ENCODE data around the gene CDCP1.

CDCP1 gene

DNA sequence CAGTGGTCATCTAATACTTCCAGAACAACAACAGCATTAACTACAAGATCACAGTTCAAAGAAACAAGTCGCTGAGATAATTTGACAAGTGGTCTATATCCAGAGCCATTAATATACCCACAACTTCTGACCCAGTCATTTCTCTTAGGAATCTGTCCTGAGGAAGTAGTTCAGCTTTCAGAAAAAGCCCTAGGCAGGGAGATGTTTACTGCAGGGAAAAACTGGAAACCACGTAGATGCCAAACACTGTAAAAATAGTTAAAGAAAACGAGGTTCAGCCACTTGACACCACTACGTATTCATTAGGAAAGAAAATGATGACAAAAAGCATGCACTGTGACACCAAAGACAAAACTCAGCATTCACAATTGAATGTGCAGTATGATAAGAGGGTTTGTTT lies 22.3 kb upstream of the CDCP1 start:
- Histone ChIP-seq H3K27ac (ENCODE audit: low read depth, low read length) (no peak overlapping the region), H4K20me1 (ENCODE audit: low read depth, low read length) (no peaks in the 10 kb centered on the region), H3K79me2 (ENCODE audit: insufficient read depth, low read length) (no peaks in the 10 kb centered on the region), H3K9me2 (replicated peaks; ENCODE audit: insufficient read depth, low read length) (no peaks in the 10 kb centered on the region), H3K9me3 (ENCODE audit: insufficient read depth, low read length) (no peaks in the 10 kb centered on the region), H3K4me2 (ENCODE audit: low read depth, low read length, poor library complexity, severe bottlenecking) (no peak overlapping the region), H3K4me3 (ENCODE audit: insufficient read depth, low read length, poor library complexity, severe bottlenecking) (no peak overlapping the region), H3K9ac (ENCODE audit: low read length) (no peak overlapping the region), H2AFZ (ENCODE audit: low read depth, low read length, severe bottlenecking) (no peak overlapping the region), H3F3A (ENCODE audit: insufficient read depth) (no peaks in the 10 kb centered on the region), H3K36me3 (ENCODE audit: low read length) (no peaks in the 10 kb centered on the region), H3K27me3 (ENCODE audit: low read length) (no peaks in the 10 kb centered on the region)
- no peak for TF ChIP-seq EZH2phosphoT487 (conservative IDR thresholded peaks at IDR 0.05; ENCODE audit: low read length)
- TF ChIP-seq, protein P1, sequence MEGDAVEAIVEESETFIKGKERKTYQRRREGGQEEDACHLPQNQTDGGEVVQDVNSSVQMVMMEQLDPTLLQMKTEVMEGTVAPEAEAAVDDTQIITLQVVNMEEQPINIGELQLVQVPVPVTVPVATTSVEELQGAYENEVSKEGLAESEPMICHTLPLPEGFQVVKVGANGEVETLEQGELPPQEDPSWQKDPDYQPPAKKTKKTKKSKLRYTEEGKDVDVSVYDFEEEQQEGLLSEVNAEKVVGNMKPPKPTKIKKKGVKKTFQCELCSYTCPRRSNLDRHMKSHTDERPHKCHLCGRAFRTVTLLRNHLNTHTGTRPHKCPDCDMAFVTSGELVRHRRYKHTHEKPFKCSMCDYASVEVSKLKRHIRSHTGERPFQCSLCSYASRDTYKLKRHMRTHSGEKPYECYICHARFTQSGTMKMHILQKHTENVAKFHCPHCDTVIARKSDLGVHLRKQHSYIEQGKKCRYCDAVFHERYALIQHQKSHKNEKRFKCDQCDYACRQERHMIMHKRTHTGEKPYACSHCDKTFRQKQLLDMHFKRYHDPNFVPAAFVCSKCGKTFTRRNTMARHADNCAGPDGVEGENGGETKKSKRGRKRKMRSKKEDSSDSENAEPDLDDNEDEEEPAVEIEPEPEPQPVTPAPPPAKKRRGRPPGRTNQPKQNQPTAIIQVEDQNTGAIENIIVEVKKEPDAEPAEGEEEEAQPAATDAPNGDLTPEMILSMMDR (IDR thresholded peaks at IDR 0.05; ENCODE audit: insufficient read depth, low read length, poor library complexity, severe bottlenecking) = no peak

- Histone ChIP-seq H3K4me2 (ENCODE audit: low read depth, low read length, poor library complexity, severe bottlenecking) (no peak overlapping the region), H3K9ac (ENCODE audit: low read length) (no peak overlapping the region), H3K4me3 (ENCODE audit: insufficient read depth, low read length, poor library complexity, severe bottlenecking) (no peak overlapping the region), H3K27me3 (ENCODE audit: low read length) (no peaks in the 10 kb centered on the region), H2AFZ (ENCODE audit: low read depth, low read length, severe bottlenecking) (no peak overlapping the region), H3K27ac (ENCODE audit: low read depth, low read length) (no peak overlapping the region), H3F3A (ENCODE audit: insufficient read depth) (no peaks in the 10 kb centered on the region), H3K9me2 (replicated peaks; ENCODE audit: insufficient read depth, low read length) (no peaks in the 10 kb centered on the region), H3K36me3 (ENCODE audit: low read length) (no peaks in the 10 kb centered on the region), H3K79me2 (ENCODE audit: insufficient read depth, low read length) (no peaks in the 10 kb centered on the region), H4K20me1 (ENCODE audit: low read depth, low read length) (no peaks in the 10 kb centered on the region), H3K9me3 (ENCODE audit: insufficient read depth, low read length) (no peaks in the 10 kb centered on the region)
- no peak for TF ChIP-seq EZH2phosphoT487 (conservative IDR thresholded peaks at IDR 0.05; ENCODE audit: low read length)
- TF ChIP-seq, protein P1 (IDR thresholded peaks at IDR 0.05; ENCODE audit: insufficient read depth, low read length, poor library complexity, severe bottlenecking) = no peak
These were observed 21.1 kb upstream of the CDCP1 start for GRCh38 chr3:45167011-45167911.

GRCh38 chr3:45166321-45166879 lies 20.2 kb upstream of the CDCP1 start:
- H3K36me3 ChIP-seq (ENCODE audit: low read length) = no peaks in the 10 kb centered on the region
- H4K20me1 ChIP-seq (ENCODE audit: low read depth, low read length) = no peaks in the 10 kb centered on the region
- H2AFZ ChIP-seq (ENCODE audit: low read depth, low read length, severe bottlenecking) = no peak overlapping the region
- no peak overlapping the region for H3K27ac ChIP-seq (ENCODE audit: low read depth, low read length)
- no peak for TF ChIP-seq EZH2phosphoT487 (conservative IDR thresholded peaks at IDR 0.05; ENCODE audit: low read length)
- TF ChIP-seq, protein P1 (IDR thresholded peaks at IDR 0.05; ENCODE audit: insufficient read depth, low read length, poor library complexity, severe bottlenecking) = no peak
- no peaks in the 10 kb centered on the region for H3K79me2 ChIP-seq (ENCODE audit: insufficient read depth, low read length)
- no peaks in the 10 kb centered on the region for H3F3A ChIP-seq (ENCODE audit: insufficient read depth)
- no peaks in the 10 kb centered on the region for H3K27me3 ChIP-seq (ENCODE audit: low read length)
- H3K9me3 ChIP-seq (ENCODE audit: insufficient read depth, low read length) = no peaks in the 10 kb centered on the region
- no peaks in the 10 kb centered on the region for H3K9me2 ChIP-seq (replicated peaks; ENCODE audit: insufficient read depth, low read length)
- H3K9ac ChIP-seq (ENCODE audit: low read length) = no peak overlapping the region
- no peak overlapping the region for H3K4me2 ChIP-seq (ENCODE audit: low read depth, low read length, poor library complexity, severe bottlenecking)
- H3K4me3 ChIP-seq (ENCODE audit: insufficient read depth, low read length, poor library complexity, severe bottlenecking) = no peak overlapping the region
